Skeletal muscle cell (primary cell): Measurements from ENCODE around the gene HEATR5B.
"Not testable (repeated sequence)": the region's sequence is repeated elsewhere in the genome, so short reads cannot be mapped to it uniquely, and the experiment has no call there.

ENCODE experiments used
- DNase-seq: peaks from one replicate; pipeline ENCODE4 v3.0.0-alpha.2; 2010; ENCODE audit warnings: low read depth
- H3K4me3 ChIP-seq: 2 replicates; pipeline ENCODE4 v1.5.1; 2011; ENCODE audit warnings: low read depth, mild to moderate bottlenecking, control low read depth, low read length, moderate library complexity

Gene HEATR5B

DNA sequence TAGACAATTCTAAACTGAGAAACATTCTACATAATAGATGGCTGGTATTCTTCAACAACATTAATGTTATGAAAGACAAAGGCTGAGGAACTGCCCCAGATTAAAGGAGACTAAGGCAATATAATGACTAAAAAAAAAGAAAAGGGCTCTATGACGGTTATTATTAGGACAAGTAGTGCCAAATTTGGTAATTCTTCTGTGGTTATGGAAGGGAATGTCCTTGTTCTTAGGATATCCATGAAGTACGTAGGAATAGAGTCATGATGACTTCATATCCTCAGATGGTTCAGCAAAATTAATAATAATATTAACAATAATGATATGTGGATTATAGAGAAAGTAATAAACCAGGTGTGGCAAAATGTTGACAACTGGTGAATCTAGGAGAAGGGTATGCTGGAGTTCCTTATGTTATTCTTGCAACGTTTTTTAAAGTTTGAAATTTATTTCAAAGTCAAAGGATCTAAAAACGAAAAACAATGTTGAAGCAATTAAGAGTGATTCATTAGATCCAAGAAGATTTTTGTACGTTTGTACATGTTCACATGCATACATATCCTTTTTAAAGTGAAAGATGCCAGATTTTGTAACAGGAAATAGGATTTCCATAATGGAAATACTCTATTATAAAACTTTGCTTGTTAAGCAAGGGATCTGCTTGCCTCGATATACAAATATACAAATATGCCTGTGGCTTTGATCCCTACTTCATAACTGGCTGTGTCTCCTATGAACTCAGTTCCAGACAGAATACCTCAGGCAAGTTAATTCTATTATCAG lies 90.1 kb downstream of the HEATR5B start:
- H3K4me3 ChIP-seq, result no peak overlapping the region
- no peak for DNase-seq

- no peak overlapping the region for H3K4me3 ChIP-seq
- no peak for DNase-seq
Observed at GRCh38 chr2:36988008-36988407, 96.2 kb downstream of the HEATR5B start.

DNA sequence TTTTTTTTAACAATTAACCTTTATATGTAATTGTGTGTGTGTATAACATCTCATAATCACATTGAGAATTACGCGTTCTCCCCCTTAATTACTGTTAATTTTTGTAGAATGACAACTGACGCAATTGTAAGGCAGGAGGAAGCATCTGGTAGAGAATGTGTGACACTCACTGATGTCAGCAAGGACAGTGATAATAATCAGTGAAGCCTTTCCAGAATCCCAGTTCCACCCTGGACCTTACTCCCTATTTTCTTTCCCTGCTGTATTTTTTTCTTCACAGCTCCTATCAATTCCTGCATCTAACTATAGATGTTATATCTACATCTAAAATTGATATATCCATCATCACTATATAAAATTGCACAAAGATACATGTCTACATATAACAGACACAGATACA lies 101.7 kb downstream of the HEATR5B start:
- H3K4me3 ChIP-seq, result no peak overlapping the region
- no peak for DNase-seq

DNA sequence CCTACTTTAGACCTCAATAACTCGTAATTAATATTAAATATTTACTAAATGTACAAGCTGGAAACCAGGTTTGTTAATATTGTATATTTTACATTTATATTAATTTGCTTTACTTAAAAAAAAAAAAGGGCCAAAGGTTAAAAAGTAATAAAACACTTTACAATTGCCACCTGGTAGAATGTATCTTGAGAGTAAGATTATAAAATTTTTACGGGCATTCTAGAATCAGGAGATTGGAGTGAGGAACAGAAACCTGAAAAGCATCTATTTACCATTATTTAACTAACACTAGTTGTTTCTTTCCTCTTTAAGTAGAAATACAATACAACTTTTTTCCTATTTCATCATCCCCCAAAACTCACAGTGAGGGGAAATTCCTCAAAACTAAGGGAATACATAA lies 102.3 kb downstream of the HEATR5B start:
- no peak overlapping the region for H3K4me3 ChIP-seq
- DNase-seq, result no peak

GRCh38 chr2:36979007-36979406 lies 105.2 kb downstream of the HEATR5B start:
- not testable (repeated sequence) for H3K4me3 ChIP-seq, DNase-seq

DNA sequence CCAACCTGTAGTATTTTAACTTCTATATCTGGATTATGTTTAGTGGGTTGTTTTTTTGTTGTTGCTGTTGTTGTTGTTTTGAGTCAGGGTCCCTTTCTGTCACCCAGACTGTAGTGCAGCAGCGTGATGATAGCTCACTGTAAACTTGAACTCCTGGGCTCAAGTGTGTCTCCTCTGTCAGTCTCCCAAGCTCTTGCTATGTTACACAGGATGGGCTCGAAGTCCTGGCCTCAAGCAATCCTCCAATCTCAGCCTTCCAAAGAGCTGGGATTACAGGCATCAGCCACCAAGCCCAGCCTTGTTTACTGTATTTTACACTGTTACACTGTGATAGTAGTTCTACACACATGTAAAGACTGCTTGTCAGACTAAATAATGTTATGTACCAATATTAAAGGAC lies 108.1 kb downstream of the HEATR5B start:
- H3K4me3 ChIP-seq, result no peak overlapping the region
- no peak for DNase-seq

GRCh38 chr2:36975306-36975705 lies 108.9 kb downstream of the HEATR5B start:
- H3K4me3 ChIP-seq, result no peak overlapping the region
- DNase-seq, result no peak

DNA sequence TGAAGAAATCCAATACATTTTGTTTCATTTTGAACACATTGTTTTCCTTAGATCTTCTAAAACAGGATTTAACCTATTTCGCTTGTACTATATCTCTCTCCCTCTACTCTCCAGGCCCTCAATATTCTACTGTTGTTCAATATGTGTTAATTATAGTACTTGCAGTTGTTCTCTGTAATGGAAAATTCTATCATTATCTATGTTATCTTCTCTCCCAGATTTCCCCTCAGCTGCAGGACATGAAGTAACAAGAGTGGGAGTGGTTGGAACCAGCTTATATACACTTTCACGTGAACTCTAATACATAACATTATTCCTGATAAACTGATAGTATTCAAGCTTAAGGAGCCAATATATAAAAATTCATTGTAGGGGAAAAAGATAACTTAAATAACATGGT lies 110.9 kb downstream of the HEATR5B start:
- no peak for DNase-seq
- no peak overlapping the region for H3K4me3 ChIP-seq

DNA sequence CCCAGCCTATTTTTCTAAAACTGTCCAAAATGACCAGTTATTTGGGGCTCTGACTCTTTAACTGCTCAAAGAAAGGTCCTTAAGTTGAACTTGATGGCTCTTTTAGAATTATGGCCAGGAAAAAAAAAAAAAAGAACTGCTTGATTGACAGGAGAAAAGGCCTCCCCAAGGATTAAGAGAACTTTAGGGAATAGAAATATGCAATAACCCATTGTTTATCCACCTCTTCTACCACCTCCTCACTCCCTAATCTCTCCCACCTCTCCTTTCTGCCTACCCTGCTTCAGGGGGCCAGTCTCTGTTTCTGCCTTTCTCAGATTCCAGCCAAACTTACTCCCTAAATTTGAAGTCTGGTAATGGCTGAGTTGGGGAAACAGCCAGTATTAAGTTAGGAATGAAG lies 112.2 kb downstream of the HEATR5B start:
- H3K4me3 ChIP-seq, result no peak overlapping the region
- no peak for DNase-seq

GRCh38 chr2:36967236-36967876 lies 116.8 kb downstream of the HEATR5B start:
- H3K4me3 ChIP-seq, result peak overlapping the region; percentile 77
- DNase-seq, result no peak

DNA sequence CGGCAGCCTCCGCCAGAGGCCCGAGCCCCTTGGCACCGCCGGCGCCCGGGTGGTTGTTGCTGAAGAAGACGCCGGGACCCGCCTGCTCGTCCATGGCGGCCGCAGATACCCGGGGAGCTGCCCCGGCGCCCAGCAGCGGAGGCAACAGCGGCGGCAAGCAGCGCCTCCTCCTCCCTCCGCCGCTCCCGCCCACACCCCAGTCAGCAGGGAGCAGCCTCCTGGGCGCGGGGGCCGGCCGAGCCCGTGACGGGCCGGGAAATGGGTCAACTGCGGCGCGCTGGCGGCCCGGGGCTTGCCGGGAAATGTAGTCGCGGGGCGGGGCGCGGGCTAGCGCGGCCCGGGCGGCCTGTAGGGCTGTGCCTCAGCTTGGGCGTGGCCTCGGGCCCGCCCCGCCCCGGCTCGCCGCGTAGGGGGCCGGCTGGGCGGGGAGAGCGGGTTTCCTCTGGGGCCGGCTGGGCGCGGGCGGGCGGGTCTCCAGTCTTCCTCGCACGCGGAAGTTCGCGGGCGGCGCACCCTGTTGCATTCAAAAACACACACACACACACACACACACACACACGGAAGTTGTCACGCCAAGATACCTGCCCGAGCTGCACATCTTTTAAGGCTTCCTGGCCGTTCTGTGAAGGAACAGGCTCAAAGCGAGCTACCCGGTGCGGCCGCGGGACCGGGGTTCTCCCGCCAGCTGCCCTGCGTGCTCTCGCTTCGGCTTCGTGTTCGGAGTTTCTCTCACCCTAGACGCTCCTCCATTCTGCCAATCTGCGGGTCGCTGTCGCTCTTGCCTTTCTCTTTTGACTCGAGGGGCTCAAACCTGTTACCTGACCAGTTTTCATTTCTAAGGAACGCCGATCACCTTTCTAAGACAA lies 117.6 kb downstream of the HEATR5B start, which contains the start of gene STRN:
TSS of gene STRN (minus strand) at position 167 of the 866 bp plus-strand sequence. CDS start at position 94, 73 bp downstream.
- DNase-seq, result peak; percentile 85
- H3K4me3 ChIP-seq, result peak within 1 kb of the TSS; percentile 77

- DNase-seq, result no peak
- peak overlapping the region; percentile 76 for H3K4me3 ChIP-seq
Observed at GRCh38 chr2:36965751-36966369, 118.3 kb downstream of the HEATR5B start.

DNA sequence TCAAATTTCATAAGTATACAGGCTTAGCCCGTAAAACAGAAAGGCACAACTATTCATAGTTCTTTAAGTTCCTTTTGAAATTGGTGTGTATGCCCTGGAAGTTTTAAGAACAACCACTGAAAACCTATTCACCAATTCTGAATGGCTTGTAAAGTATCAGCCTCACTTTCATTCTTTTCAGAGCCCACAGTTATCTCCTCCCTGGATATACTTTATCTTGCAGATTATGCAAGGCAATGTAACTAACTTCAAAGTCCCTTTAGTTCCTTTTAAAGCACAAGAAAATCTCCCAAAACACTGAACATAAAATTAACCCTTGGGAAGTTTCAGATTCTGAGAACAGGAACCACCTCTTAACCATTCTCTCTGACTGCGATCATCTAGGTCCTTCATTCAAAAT lies 119.0 kb downstream of the HEATR5B start:
- DNase-seq, result no peak
- peak overlapping the region; percentile 76 for H3K4me3 ChIP-seq

GRCh38 chr2:36964496-36965058 lies 119.6 kb downstream of the HEATR5B start:
- no peak overlapping the region for H3K4me3 ChIP-seq
- DNase-seq, result no peak

GRCh38 chr2:36963734-36964133 lies 120.4 kb downstream of the HEATR5B start:
- DNase-seq, result no peak
- H3K4me3 ChIP-seq, result no peak overlapping the region

GRCh38 chr2:36963106-36963505 lies 121.1 kb downstream of the HEATR5B start:
- DNase-seq, result no peak
- no peak overlapping the region for H3K4me3 ChIP-seq

- no peak overlapping the region for H3K4me3 ChIP-seq
- no peak for DNase-seq
Observed at GRCh38 chr2:36960773-36961172, 123.4 kb downstream of the HEATR5B start.

DNA sequence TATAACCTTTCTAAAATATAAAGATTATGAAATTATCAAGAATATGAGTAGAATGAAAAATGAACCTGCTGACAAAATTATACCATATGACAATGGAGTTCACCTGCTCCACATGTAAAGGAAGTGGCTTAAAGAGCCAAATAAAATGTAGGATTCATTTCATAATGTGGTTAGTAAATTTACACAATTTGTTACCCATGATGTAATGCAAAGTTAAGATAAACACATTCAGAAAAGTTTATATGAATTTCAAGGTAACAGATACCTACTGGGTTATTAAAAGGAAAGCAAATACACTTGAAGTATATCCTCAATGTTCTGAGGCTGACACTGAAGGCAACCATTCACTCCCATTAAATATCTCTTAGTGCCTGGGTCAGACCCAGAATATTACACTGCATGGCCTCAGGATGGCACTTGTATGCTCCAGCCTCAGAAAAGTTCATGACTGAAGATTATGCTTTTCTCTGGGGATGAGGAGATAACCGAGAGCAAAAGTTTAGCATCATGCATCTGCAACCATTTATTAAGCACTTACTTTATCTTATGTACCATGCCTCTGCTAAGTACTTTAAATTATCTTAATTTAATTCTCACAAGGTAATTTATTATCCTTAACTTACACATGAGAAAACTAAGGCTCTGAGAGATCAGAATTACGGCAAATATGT lies 124.0 kb downstream of the HEATR5B start:
- no peak overlapping the region for H3K4me3 ChIP-seq
- no peak for DNase-seq
